ENCODE measurements around the gene TDRD3. TPM values are rescaled to one million over a fixed set of nuclear protein-coding genes. Genes with fewer than 3 reads are reported as not detected.

The TDRD3 gene
- total RNA-seq, 2 donors from 2014 or later = 21.0 to 25.9 TPM

DNA sequence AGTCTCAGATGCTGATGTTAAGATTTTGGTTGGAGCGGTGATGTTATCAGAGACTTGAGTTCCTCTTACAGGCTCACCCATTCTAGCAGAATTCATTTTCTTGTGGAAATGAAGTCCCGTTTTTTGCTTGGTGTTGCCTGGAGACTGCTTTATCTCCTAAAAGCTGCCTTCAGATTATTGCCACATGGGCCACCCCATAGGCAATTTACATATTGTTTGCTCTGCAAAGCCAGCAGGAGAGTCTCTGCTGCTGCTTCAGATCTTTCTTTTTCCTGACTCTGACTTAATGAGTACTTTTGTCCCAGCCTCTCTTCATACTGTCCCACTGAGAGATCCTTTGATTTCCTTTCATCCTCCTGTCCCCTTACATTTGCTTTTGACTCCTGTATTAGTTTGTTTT is 114.6 kb downstream of the TDRD3 start:
- Histone ChIP-seq H3K9me3 (no peaks in the 10 kb centered on the region), H3K9ac (ENCODE audit: low read depth in 2 of 2, low read length in 2 of 2) (no peak overlapping the region), H3K36me3 (no peaks in the 10 kb centered on the region), H3K4me3 (no peak overlapping the region), H3K27me3 (no peaks in the 10 kb centered on the region), H3K27ac (no peak overlapping the region), H3K4me1 (no peaks in the 10 kb centered on the region)
- no peak for DNase-seq
- intact Hi-C loops (cut with DNase I) = no loop called here
- TF ChIP-seq, protein P1, sequence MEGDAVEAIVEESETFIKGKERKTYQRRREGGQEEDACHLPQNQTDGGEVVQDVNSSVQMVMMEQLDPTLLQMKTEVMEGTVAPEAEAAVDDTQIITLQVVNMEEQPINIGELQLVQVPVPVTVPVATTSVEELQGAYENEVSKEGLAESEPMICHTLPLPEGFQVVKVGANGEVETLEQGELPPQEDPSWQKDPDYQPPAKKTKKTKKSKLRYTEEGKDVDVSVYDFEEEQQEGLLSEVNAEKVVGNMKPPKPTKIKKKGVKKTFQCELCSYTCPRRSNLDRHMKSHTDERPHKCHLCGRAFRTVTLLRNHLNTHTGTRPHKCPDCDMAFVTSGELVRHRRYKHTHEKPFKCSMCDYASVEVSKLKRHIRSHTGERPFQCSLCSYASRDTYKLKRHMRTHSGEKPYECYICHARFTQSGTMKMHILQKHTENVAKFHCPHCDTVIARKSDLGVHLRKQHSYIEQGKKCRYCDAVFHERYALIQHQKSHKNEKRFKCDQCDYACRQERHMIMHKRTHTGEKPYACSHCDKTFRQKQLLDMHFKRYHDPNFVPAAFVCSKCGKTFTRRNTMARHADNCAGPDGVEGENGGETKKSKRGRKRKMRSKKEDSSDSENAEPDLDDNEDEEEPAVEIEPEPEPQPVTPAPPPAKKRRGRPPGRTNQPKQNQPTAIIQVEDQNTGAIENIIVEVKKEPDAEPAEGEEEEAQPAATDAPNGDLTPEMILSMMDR (IDR thresholded peaks at IDR 0.05) = no peak

DNA sequence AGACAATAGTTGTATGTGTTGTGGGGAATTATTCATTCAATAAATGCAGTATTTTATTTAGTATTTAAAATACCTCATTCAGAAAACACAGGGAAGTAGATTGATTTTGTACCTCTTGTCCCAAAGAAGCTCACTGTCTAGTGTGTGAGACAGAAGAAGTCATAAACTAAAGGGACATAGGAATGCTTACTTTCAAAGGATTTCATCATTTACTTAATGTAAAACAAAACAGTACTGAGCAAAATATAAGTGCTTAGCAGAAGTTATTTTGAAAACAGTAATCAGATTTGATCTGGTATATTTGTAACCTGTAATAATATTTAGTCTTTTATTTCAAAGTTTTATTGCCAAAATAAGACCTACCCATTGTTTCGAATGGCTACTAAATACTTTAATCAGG is 117.9 kb downstream of the TDRD3 start:
- Histone ChIP-seq H3K27me3 (no peaks in the 10 kb centered on the region), H3K4me3 (no peak overlapping the region), H3K9ac (ENCODE audit: low read depth in 2 of 2, low read length in 2 of 2) (no peak overlapping the region), H3K27ac (no peak overlapping the region), H3K36me3 (no peaks in the 10 kb centered on the region), H3K4me1 (no peaks in the 10 kb centered on the region), H3K9me3 (no peaks in the 10 kb centered on the region)
- TF ChIP-seq, protein P1 (IDR thresholded peaks at IDR 0.05) = no peak
- DNase-seq = no peak
- intact Hi-C loops (cut with DNase I) = no loop called here

DNA sequence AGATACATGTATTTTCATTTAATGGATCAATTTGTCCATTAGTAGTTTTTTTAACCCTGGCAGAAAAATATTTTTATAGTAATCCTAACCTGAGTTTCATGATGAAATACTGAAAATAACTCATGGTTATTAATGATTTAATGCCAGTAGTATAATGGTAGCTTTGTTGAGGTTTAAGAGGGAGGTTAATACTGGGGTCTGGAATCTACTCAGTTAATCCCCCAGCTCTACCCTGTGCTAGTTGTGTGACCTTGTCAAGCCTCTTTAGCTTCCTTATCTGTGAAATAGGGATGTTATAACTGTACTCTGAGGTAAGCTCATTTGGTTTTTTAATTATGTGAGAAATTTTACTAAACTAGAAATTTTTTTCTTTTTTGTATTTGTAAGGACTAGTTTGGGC is 122.5 kb downstream of the TDRD3 start:
- Histone ChIP-seq H3K9me3 (no peaks in the 10 kb centered on the region), H3K27ac (no peak overlapping the region), H3K4me1 (no peaks in the 10 kb centered on the region), H3K27me3 (no peaks in the 10 kb centered on the region), H3K36me3 (no peaks in the 10 kb centered on the region), H3K4me3 (no peak overlapping the region), H3K9ac (ENCODE audit: low read depth in 2 of 2, low read length in 2 of 2) (no peak overlapping the region)
- intact Hi-C loops (cut with DNase I) = no loop called here
- no peak for DNase-seq
- TF ChIP-seq, protein P1 (IDR thresholded peaks at IDR 0.05) = no peak

DNA sequence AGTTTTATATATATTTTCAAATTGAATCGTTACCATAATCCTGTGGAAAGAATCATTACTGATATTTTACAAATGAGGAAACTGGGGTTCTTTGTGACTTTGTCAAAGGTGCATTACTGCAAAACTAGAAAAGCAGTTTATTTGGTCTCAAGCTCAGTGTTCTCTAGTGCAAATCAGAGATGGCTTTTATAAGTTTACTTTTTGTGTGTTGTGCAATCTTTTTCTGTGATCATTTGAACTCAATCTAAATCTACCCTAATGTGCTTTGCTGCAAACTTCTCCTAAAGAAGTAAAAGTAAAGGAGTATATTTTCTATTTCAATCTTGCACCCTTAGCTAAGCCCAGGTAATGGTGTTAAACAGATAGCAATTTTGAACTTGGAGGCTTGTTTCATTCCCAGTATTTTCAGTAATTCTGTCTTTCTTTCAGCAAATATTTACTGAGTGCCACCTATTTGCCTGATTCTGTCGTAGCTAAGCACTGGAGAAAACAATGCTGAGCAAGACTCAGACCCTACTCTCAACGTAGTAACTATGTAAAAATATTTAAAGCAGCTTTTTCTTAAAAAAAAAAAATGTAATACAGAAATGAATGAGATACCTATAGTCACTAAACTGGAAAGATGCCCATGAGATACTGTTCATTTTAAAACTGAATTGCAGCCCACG is 124.0 kb downstream of the TDRD3 start:
- intact Hi-C loops (cut with DNase I) = no loop called here
- no peaks in the 10 kb centered on the region for H3K36me3 ChIP-seq
- no peaks in the 10 kb centered on the region for H3K27me3 ChIP-seq
- no peak overlapping the region for H3K4me3 ChIP-seq
- H3K9ac ChIP-seq (ENCODE audit: low read depth in 2 of 2, low read length in 2 of 2) = no peak overlapping the region
- H3K9me3 ChIP-seq = no peaks in the 10 kb centered on the region
- no peaks in the 10 kb centered on the region for H3K4me1 ChIP-seq
- TF ChIP-seq, protein P1 (IDR thresholded peaks at IDR 0.05) = no peak
- no peak overlapping the region for H3K27ac ChIP-seq
- no peak for DNase-seq

DNA sequence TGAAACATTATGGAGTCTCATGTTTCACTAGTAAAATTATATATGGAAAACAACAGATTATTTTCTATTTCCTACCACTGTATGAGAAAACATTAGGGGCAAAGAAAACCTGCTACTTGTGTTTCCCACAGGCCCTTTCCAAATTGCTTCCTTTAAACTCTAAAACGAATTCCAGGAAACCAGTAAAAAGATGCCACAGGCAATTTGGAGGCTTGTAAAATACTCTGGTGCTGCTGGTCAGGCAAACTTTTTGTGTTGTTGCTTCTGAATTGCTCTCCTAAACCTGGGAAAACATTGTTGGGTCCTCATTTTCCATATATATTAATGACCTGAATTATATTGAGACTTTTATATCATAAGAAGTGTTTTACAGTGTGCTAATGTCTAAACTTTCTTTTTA is 141.5 kb downstream of the TDRD3 start:
- Histone ChIP-seq H3K4me1 (no peaks in the 10 kb centered on the region), H3K27me3 (no peaks in the 10 kb centered on the region), H3K4me3 (no peak overlapping the region), H3K36me3 (no peaks in the 10 kb centered on the region), H3K9ac (ENCODE audit: low read depth in 2 of 2, low read length in 2 of 2) (no peak overlapping the region), H3K27ac (no peak overlapping the region), H3K9me3 (no peaks in the 10 kb centered on the region)
- TF ChIP-seq, protein P1 (IDR thresholded peaks at IDR 0.05) = no peak
- no peak for DNase-seq
- intact Hi-C loops (cut with DNase I) = no loop called here

Measured in colonic mucosa (tissue), 4 donors.